MM.1S (cell line): ENCODE measurements around the gene TDRD3.

Experiments
- CTCF ChIP-seq: fragments of 300-600 bp; sonication (generic); IDR thresholded peaks from 2 replicates; pipeline ENCODE4 v1.5.1; 2016; ENCODE audit warnings: antibody characterized with exemption, low read length, mixed read lengths
- EZH2phosphoT487 ChIP-seq: fragments of 300-600 bp; sonication (generic); IDR thresholded peaks from 2 replicates; pipeline ENCODE4 v1.6.1; 2018; ENCODE audit warnings: antibody characterized with exemption, low read length

DNA sequence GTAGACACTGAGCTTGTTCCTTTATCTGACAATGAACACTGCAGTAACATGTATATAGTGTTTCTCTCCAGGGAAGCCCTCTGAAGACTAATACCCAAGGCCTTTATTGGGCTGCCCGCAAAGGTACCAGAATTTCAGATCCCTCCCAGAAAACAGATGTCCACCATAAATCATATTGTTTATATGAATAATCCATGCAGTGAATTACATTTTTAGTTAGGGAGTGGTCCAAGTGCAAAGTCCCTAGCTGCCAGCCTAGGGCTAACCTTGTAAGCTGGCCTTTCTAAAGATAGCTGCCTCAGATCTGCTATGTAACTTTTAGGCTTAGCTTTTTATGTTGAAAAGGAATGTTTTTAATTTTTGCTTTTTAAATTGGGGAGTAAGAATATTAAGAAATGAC lies 44.7 kb downstream of the TDRD3 start:
- no peak for TF ChIP-seq CTCF
- no peak for TF ChIP-seq EZH2phosphoT487
